H1 (cell line): ENCODE measurements around the gene GPD1L. TPM values are rescaled to one million over a fixed set of nuclear protein-coding genes. Genes with fewer than 3 reads are reported as not detected.

ENCODE experiments used
- BRCA1 ChIP-seq: IDR thresholded peaks from 2 replicates; pipeline ENCODE4 v1.6.1; 2012; ENCODE audit warnings: low read depth, low read length, improper control_type of control experiment
- GTF2F1 ChIP-seq: IDR thresholded peaks from 2 replicates; pipeline ENCODE4 v1.6.1; 2012; ENCODE audit warnings: low read depth, low read length, improper control_type of control experiment, borderline replicate concordance
- JUND ChIP-seq: IDR thresholded peaks from 2 replicates; pipeline ENCODE4 v1.6.1; 2011; ENCODE audit warnings: mild to moderate bottlenecking, improper control_type of control experiment, low read length
- NRF1 ChIP-seq: IDR thresholded peaks from 2 replicates; pipeline ENCODE4 v1.6.1; 2011; ENCODE audit warnings: mild to moderate bottlenecking, low read depth, low read length, improper control_type of control experiment
- POLR2AphosphoS5 ChIP-seq: IDR thresholded peaks from 2 replicates; pipeline ENCODE4 v1.6.1; 2011; ENCODE audit warnings: low read depth, low read length
- SP2 ChIP-seq: IDR thresholded peaks from 2 replicates; pipeline ENCODE4 v1.6.1; 2012; ENCODE audit warnings: mild to moderate bottlenecking, low read length, inconsistent platforms
- SUZ12 ChIP-seq: fragments of 200-600 bp; sonication (generic); IDR thresholded peaks from 2 replicates; pipeline ENCODE4 v1.6.1; 2012; ENCODE audit warnings: mild to moderate bottlenecking, inconsistent platforms, low read length, moderate library complexity, mixed read lengths
- TEAD4 ChIP-seq: IDR thresholded peaks from 2 replicates; pipeline ENCODE4 v1.6.1; 2012; ENCODE audit warnings: low read depth, low read length, inconsistent platforms, mixed read lengths
- polyA plus RNA-seq, 7 experiments: library from polyadenylated mRNA; depleted of rRNA in 3 of 7; stranded (reverse) in 5 of 7; unstranded in 2 of 7; fragments of >200 nt in 5 of 7; fragments of 200-250 nt in 2 of 7; gene quantifications; 1 replicate in 5 of 7; 2 replicates in 1 of 7; 4 replicates in 1 of 7; pipeline versions ENCODE4 v1.2.1 to v1.2.3, GENCODE V29; 2011 to 2013; ENCODE audit warnings: missing spikeins in 2 of 7, mixed read lengths in 2 of 7
- total RNA-seq: library from RNA; stranded (reverse); fragmentation: NEBNext Ultra II Directional; extraction: Animal tissue kit (Norgen Biotek cat#: 25700); gene quantifications from 2 replicates; pipeline ENCODE4 v1.2.1, GENCODE V29; 2021

GPD1L gene
- total and polyA plus RNA-seq, 2 of the 8 experiments (the other 6 are each of a cell fraction or from before 2014, with no cell fraction given) = 2.4 to 8.4 TPM

DNA sequence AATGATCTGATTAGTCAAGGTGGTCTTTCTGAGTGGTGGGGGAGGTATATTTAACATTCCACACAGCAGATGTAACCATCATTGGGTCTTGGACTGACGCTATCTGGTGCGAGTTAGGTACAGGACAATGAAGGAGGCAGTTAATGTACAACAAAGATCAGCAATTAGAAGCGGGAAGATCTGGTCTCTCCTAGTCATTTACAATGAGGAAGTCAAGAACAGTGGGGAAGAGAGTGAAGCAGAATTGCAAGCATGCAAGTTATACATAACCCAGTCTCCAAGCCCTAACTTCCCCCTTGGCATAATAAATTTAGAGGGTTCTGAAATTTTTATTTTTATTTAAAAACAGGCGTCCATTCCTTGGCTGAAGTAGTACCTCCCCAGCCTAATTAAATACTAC, 14.1 kb downstream of the GPD1L start (continued):
- TF ChIP-seq JUND (no peak), POLR2AphosphoS5 (no peak), TEAD4 (no peak), SP2 (no peak), SUZ12 (no peak), NRF1 (no peak), GTF2F1 (no peak), BRCA1 (no peak)
